GM12878 (cell line): ENCODE data around the gene EML3. TPM values are rescaled to one million over a fixed set of nuclear protein-coding genes. Genes with fewer than 3 reads are reported as not detected.

ENCODE experiments used
- ATAC-seq: fragments of 200-7000 bp; cut with Tn5 transposase; 3 replicates; pipeline ENCODE4 v1.9.1; 2020; ENCODE audit warnings: mild to moderate bottlenecking, moderate library complexity
- BruUV-seq: library from RNA; stranded (reverse); fragments of 400-500 nt; replicated peaks from 2 replicates; lab custom pipeline; 2021; lab: Mats Ljungman, UMichigan
- CTCF ChIA-PET: fragments of 300-600 bp; sonication (Branson Sonifier 250); formaldehyde crosslinking; extraction: SDS; loops from one replicate; lab custom pipeline; 2021; ENCODE audit warnings: inconsistent platforms; lab: Yijun Ruan, JAX
- POLR2A ChIA-PET: fragments of 350-600 bp; formaldehyde crosslinking; extraction: SDS; loops from one replicate; lab custom pipeline; 2021; ENCODE audit warnings: inconsistent platforms; lab: Charles Lee
- RAD21 ChIA-PET: fragments of 300-600 bp; sonication (Branson Sonifier 250); formaldehyde crosslinking; loops from one replicate; lab custom pipeline; 2023; ENCODE audit warnings: antibody characterized with exemption; ENCODE audit not compliant: unreplicated experiment; lab: Charles Lee
- SMC1A ChIA-PET: fragments of 300-600 bp; sonication (Branson Sonifier 250); formaldehyde crosslinking; loops from one replicate; lab custom pipeline; 2023; ENCODE audit not compliant: unreplicated experiment, uncharacterized antibody; lab: Charles Lee
- DNase-seq: peaks from one replicate; pipeline ENCODE4 v3.0.0-alpha.2; 2011; ENCODE audit warnings: low read depth, low spot score
- FAIRE-seq: peaks from 3 replicates; lab custom pipeline; 2011; peaks lifted over from hg19 to GRCh38; lab: Jason Lieb, UNC
- H2AFZ ChIP-seq: 2 replicates; pipeline ENCODE4 v1.6.0; 2011; ENCODE audit warnings: low read depth, low read length, control low read depth; ENCODE audit not compliant: control insufficient read depth
- H3K27ac ChIP-seq: 2 replicates; pipeline ENCODE4 v1.5.1; 2011; ENCODE audit warnings: control low read depth; ENCODE audit not compliant: control insufficient read depth, insufficient read depth
- H3K27me3 ChIP-seq, 2 experiments: replicated peaks in 1 of 2; 2 replicates each; pipeline versions ENCODE4 v1.6.0 to v1.6.1; 2011; ENCODE audit warnings: low read length in 1 of 2; ENCODE audit not compliant: control insufficient read depth in 2 of 2, insufficient read depth in 2 of 2
- H3K36me3 ChIP-seq, 2 experiments: 2 replicates each; pipeline ENCODE4 v1.5.1; 2011; ENCODE audit warnings: low read length in 1 of 2; ENCODE audit not compliant: control insufficient read depth in 2 of 2, insufficient read depth in 2 of 2
- H3K4me1 ChIP-seq: 2 replicates; pipeline ENCODE4 v1.6.1; 2011; ENCODE audit warnings: mild to moderate bottlenecking, low read length, moderate library complexity, mixed read lengths; ENCODE audit not compliant: control insufficient read depth, insufficient read depth
- H3K4me2 ChIP-seq: 2 replicates; pipeline ENCODE4 v1.6.0; 2011; ENCODE audit warnings: control low read depth; ENCODE audit not compliant: control insufficient read depth, insufficient read depth
- H3K4me3 ChIP-seq: fragments of 200-600 bp; sonication (generic); 2 replicates; pipeline ENCODE4 v1.5.1; 2016
- H3K79me2 ChIP-seq: 2 replicates; pipeline ENCODE4 v1.6.0; 2011; ENCODE audit warnings: low read length; ENCODE audit not compliant: control insufficient read depth, insufficient read depth
- H3K9ac ChIP-seq: 2 replicates; pipeline ENCODE4 v1.8.0; 2011; ENCODE audit warnings: low read length, control low read depth, mixed read lengths; ENCODE audit not compliant: control insufficient read depth, insufficient read depth
- H3K9me3 ChIP-seq: replicated peaks from 3 replicates; pipeline ENCODE4 v1.5.1; 2011; ENCODE audit warnings: mild to moderate bottlenecking, low read length; ENCODE audit not compliant: control insufficient read depth, insufficient read depth
- H4K20me1 ChIP-seq: 2 replicates; pipeline ENCODE4 v1.6.0; 2011; ENCODE audit not compliant: control insufficient read depth, insufficient read depth
- CREM ChIP-seq: IDR thresholded peaks from 2 replicates; pipeline ENCODE4 v1.6.1; 2014; ENCODE audit warnings: antibody characterized with exemption, low read depth
- MLLT1 ChIP-seq: fragments of 450-650 bp; IDR thresholded peaks from 2 replicates; pipeline ENCODE4 v1.6.1; 2016; ENCODE audit warnings: mild to moderate bottlenecking
- MXI1 ChIP-seq: fragments of 150-350 bp; IDR thresholded peaks from 2 replicates; pipeline ENCODE4 v1.6.1; 2011; ENCODE audit warnings: low read depth, mild to moderate bottlenecking, inconsistent platforms, low read length, improper control_type of control experiment
- NBN ChIP-seq: fragments of 450-650 bp; IDR thresholded peaks from 2 replicates; pipeline ENCODE4 v1.6.1; 2016
- POLR2AphosphoS5 ChIP-seq: IDR thresholded peaks from 2 replicates; pipeline ENCODE4 v1.6.1; 2011; ENCODE audit warnings: mild to moderate bottlenecking, low read length, inconsistent platforms
- RB1 ChIP-seq: fragments of 450-650 bp; formaldehyde crosslinking; IDR thresholded peaks from 2 replicates; pipeline ENCODE4 v1.6.1; 2017; ENCODE audit warnings: mild to moderate bottlenecking, borderline replicate concordance
- RBBP5 ChIP-seq: fragments of 200-600 bp; sonication (generic); conservative IDR thresholded peaks from 2 replicates; pipeline ENCODE4 v1.6.1; 2016
- RELB ChIP-seq: fragments of 450-650 bp; IDR thresholded peaks from 2 replicates; pipeline ENCODE4 v1.6.1; 2017; ENCODE audit warnings: low read depth, mild to moderate bottlenecking, moderate library complexity
- SPI1 ChIP-seq: IDR thresholded peaks from 2 replicates; pipeline ENCODE4 v1.6.1; 2011; ENCODE audit warnings: low read depth, mild to moderate bottlenecking, low read length, moderate library complexity, borderline replicate concordance; ENCODE audit not compliant: insufficient read depth
- STAT3 ChIP-seq: IDR thresholded peaks from 2 replicates; pipeline ENCODE4 v1.6.1; 2011; ENCODE audit warnings: low read depth, low read length, improper control_type of control experiment
- WGBS: methylation state at CpG from one replicate; pipeline ENCODE4 v1.1.6; 2016; ENCODE audit warnings: low lambda C conversion rate; ENCODE audit not compliant: insufficient replicate concordance, insufficient coverage; ENCODE audit errors: missing lambda C conversion rate; 5-methylcytosine and 5-hydroxymethylcytosine counted together
- in situ Hi-C: fragments of 300-500 bp; cut with MboI; formaldehyde crosslinking; loops from 9 replicates; pipeline ENCODE4 v1.14.3; 2018; ENCODE audit warnings: mixed read lengths
- intact Hi-C: fragments of 100-400 bp; cut with micrococcal nuclease; formaldehyde crosslinking; loops from one replicate; pipeline ENCODE4 v1.14.2; 2022; ENCODE audit not compliant: unreplicated experiment
- polyA plus RNA-seq, 11 experiments: library from polyadenylated mRNA; depleted of rRNA in 4 of 11; unstranded in 6 of 11; stranded (reverse) in 5 of 11; fragments of >200 nt; fragmentation: Nextera tagmentation in 4 of 11; fragmentation: Illumina TruSeq in 1 of 11; extraction: Ambion mirVana in 4 of 11; extraction: Trizol in 1 of 11; gene quantifications; 1 replicate in 1 of 11; 2 replicates in 10 of 11; pipeline versions ENCODE4 v1.2.1 to v1.2.3, GENCODE V29; 2011 to 2016; ENCODE audit warnings: inconsistent platforms in 2 of 11, missing spikeins in 2 of 11, low read depth in 1 of 11
- total RNA-seq, 4 experiments: library from RNA; depleted of rRNA in 3 of 4; stranded (reverse); fragments of >200 nt in 3 of 4; fragmentation: Illumina TruSeq in 1 of 4; extraction: Trizol in 1 of 4; gene quantifications; 2 replicates each; pipeline versions ENCODE4 v1.2.1 to v1.2.3, GENCODE V29; 2013 to 2021

The EML3 gene
- total and polyA plus RNA-seq, 10 of the 15 experiments (the other 5 are each of a cell fraction or from before 2014, with no cell fraction given), result 0.58 to 82.5 (median 24.8) TPM

GRCh38 chr11:62656796-62657429, 44.3 kb upstream of the EML3 start:
- 60% methylated on average over 5 of the region's 5 CpGs for WGBS
- Histone ChIP-seq H3K36me3 (no peaks in the 10 kb centered on the region; a peak in 1 of 4 replicates), H2AFZ (no peak overlapping the region), H3K4me2 (no peak overlapping the region), H3K9me3 (no peaks in the 10 kb centered on the region), H3K27me3 (no peaks in the 10 kb centered on the region), H3K4me3 (no peak overlapping the region), H3K9ac (no peak overlapping the region), H4K20me1 (no peaks in the 10 kb centered on the region), H3K79me2 (peaks cover 13% of the 10 kb centered on the region), H3K4me1 (peaks cover 6% of the 10 kb centered on the region), H3K27ac (no peak overlapping the region)
- ChIA-PET RAD21 (interaction anchor here (0.7 to 1.2 kb wide), 4 partner anchors 11 to 106 kb away, joined by 3 to 5 read pairs (median 4); no protein-coding TSS in a partner anchor), CTCF (interaction anchor here (0.9 to 1.2 kb wide), 5 partner anchors 17 to 192 kb away, joined by 3 to 6 read pairs (median 3); partner anchors contain the start of gene B3GAT3), SMC1A (interaction anchor here (0.5 to 5.0 kb wide), 5 partner anchors 8 to 232 kb away, joined by 3 to 41 read pairs (median 4); partner anchors contain the start of genes C11orf98 and CSKMT), POLR2A (interaction anchor here (1.3 to 14.6 kb wide), 4 partner anchors 11 to 65 kb away, joined by 4 to 295 read pairs (median 10); partner anchors contain the start of genes C11orf98, CSKMT, GANAB and LBHD1)
- in situ Hi-C loops (no loop called here), intact Hi-C loops (no loop called here)
- BruUV-seq, result no TSS peak
- DNase-seq (no peak), ATAC-seq (no peak), FAIRE-seq (no peak)
- TF ChIP-seq RELB, result no peak
- TF ChIP-seq SPI1, result no peak
- no peak for TF ChIP-seq NBN
- TF ChIP-seq MLLT1, result no peak
- no peak for TF ChIP-seq RB1
- no peak for TF ChIP-seq RBBP5
- no peak for TF ChIP-seq MXI1
- no peak for TF ChIP-seq POLR2AphosphoS5
- TF ChIP-seq STAT3, result no peak
- TF ChIP-seq CREM, result no peak
